HG02610 (cell line): ENCODE results near the gene MINAR1.

Experiments
- ATAC-seq: cut with Tn5 transposase; IDR thresholded peaks from one replicate; pipeline ENCODE4 v1.9.1; 2021; ENCODE audit warnings: mild to moderate bottlenecking, moderate library complexity; ENCODE audit not compliant: unreplicated experiment

The MINAR1 gene

DNA sequence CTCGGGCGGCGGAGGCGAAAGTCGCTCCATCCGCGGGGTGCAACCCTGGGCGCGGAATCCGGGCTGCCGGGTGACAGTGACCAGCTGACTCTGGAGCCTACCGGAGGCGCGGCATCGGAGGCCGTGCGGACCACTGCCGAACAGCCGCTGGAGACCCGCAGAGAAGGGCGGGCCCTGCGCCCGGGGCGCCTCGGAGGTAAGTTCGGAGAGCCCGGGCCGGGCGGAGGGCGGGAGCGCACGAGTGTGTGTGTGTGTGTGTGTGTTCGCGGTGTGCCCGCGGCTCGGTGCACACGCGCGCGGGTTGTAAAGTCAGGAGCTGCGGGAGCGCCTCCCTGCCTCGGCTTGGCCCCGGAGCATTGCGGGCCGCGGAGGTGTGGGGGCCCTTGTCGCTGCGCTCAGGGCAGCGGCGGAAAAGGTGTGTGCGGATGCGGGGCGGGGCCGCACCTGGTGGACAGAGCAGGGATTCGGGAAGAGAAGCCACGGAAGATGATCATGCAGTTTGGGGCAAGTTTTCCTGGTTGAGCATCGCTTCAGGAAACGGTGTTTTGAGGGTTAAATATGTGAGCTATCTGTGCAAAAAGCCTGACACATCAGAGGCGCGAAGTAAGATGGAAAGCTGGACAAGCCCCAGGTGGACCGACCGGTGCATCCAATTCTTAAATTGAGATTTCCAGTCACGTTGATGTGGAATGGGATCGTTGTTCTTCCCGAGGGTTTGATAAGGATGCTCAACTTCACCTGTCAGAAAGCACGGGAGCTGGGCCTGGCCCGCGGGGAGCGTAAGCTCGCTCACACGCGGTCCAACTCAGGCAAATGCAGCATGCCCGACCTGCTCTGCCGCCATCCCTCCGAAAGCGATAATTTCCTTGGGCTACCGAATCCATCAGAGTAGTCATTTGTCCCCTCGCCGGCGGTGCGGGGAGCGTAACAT lies 474 bp downstream of the MINAR1 start:
- no peak for ATAC-seq

DNA sequence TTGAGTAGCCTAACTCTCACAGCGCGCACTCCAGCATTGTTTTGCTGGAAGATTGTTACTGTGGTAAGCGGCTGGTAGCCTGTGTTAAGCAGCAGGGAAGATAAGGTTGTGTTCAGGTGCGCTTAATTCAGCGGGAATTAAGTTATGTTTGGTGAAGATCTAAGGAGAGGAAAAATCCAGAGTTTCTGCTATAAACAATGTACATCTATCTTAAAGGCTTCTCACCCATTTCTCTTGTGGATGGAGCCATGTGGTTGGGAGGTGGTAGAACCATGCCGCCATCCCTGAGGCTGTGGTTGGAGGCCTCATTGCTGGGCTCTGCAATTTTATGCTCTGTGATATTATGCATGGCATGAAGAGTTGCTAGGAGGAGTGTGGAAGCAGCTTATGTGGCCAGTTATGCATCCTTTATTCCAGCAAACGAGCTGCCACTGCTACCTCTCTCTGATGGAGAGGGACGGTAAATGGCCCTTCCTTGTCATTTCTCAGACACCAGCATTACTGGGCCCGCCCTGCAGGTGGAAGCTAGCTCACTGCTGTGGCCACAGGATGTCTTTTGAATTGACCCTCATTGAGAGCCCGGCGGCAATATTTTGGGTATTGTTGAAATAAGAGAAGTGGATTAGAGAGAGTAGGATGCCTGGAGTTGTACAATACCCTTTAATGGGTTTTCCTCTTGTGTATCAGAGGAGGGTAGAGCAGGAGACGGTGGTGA lies 1.3 kb downstream of the MINAR1 start:
- no peak for ATAC-seq

DNA sequence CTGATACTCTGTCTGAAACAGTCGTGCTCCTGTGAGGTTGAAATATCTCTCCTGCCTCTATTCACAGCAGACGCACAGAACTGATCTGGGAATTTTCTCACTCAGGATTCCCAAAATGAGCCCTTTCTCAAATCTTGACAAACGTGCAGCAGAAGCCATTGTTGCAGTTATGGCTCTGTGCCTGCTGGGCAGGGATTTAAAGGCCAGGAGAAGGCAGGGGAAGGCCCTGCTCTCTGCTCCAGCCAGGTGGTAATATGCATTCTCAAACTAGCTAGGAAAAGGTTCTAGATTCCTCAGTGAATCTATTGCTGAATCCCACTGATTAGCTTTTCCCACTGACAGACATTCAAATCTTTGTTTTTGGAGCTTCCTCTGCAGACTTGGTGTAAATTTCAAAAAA lies 2.2 kb downstream of the MINAR1 start:
- no peak for ATAC-seq

DNA sequence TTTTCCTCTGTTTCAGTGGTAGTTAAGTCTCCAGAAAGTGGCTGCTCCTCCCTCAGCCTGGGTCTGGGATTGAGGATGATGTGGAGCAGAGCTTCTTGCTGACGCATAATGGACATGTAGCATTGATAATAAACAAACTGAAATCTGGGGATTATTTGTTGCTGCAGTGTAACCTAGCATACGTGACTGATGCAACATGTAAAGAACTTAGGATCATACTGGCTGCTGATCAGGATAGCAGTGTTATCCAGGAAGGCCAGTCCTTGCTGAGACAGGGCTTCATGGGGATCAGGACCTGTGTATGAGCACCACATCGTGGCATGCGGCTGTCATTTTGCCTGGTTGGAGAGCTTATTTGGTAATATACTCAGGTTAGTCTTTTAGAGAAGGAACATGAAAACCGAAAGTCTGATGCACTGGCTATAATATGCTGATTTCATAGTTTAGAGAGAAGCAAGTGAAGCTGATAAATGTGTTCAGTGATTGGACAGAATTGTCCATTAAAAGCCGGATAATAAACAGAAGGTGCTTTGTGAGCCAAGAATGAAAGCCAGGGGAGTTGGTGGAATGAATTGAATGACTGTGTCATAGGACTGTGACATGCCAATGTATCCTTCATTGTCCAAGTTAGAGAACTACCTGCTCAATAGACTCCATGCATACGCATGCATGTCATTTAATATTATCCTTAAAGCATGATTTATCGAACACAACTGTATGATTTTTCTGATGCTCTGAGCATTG lies 4.1 kb downstream of the MINAR1 start:
- no peak for ATAC-seq

DNA sequence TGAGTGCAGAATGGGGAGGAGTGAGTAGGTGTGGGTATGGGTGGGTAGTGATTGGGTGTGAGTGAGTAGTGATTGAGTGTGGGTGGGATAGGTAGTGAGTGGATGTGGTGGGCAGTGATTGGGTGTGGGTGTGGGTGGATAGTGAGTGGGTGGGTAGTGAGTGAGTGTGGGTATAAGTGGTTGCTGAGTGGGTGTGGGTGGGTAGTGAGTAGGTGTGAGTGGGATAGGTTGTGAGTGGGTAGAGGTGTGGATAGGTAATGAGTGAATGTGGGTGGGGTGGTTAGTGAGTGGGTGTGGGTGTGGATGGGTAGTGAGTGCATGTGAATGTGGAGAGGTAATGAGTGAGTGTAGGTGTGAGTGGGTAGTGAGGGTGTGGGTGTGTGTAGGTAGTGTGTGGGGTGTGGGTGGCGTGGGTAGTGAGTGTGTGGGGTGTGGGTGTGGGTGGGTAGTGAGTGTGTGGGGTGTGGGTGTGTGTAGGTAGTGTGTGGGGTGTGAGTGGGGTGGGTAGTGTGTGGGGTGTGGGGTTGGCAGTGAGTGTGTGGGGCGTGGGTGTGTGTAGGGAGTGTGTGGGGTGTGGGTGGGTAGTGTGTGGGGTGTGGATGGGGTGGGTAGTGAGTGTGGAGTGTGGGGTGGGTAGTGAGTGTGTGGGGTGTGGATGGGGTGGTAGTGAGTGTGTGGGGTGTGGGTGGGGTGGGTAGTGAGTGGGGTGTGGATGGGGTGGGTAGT lies 5.3 kb downstream of the MINAR1 start:
- ATAC-seq = no peak

DNA sequence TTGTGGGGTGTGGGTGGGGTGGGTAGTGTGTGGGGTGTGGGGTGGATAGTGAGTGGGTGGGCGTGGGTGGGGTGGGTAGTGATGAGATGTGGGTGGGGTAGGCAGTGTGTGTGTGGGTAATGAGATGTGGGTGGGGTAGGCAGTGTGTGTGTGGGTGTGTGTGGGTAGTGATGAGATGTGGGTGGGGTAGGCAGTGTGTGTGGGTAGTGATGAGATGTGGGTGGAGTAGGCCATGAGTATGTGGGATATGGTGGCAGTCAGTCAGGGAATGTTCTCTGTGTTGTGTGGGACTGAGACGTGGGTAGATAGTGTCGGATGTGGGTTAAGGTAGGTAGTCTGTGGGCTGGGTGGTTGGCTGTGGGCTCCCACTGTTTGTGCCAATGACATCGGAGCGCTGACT lies 7.1 kb downstream of the MINAR1 start:
- no peak for ATAC-seq

DNA sequence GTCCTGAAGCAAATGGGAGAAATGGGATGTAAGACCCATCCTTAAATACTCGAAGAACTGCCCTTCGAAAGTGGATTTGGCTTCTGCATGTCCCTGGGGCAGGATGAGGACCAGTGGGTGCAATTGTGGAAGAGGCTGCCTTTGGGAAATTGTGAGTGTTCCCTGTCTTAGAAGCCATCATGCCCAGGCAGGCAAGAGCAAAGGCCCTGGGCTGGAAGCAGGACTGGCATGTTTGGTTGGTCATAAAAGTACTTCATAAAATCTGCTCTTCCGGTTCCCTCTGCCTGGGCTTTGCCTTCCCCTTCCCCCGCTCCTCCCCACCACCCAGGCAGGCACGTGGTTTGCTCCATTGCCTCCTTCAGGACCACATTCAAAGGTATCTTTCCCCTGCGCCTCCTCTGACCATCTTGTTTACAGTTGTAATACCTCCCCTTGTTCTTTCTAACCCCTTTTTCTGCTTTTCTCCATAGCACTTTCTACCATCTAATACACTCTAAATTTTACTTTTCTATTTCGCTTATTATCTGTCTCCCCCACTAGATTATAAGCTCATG lies 8.3 kb downstream of the MINAR1 start:
- no peak for ATAC-seq

DNA sequence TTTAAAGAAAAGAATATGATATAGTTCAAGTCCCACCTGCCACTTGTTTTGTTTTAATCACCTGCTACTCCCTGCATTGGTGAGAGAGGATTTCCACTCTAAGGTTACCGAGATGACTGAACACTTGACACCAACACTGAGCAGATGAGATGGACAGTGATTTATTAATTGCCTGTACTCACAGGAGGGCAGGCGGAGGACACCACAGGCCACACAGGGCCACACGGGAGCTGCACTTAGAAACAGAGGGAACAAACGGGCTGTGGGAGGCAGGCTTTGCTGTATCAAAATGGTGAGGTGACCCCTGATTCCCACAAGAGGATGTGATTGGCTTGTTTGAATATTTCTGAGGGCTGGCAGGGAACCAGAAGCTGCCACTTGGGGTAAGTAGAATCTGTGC lies 10.8 kb downstream of the MINAR1 start:
- no peak for ATAC-seq

DNA sequence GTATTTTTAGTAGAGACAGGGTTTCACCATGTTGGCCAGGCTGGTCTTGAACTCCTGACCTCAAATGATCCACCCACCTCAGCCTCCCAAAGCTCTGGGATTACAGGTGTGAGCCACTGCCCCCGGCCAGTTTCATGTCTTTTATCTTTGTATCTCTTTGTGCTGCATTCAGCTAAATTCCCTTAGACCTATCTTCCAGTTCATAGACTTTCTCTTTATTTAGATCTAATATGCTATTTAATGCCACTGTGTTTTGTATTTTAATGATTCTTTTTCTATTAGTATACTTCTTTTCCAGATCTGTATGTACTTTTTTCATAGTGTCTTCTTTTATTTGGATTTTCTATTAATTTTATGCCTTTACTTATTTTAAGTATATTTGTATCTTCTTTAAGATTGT lies 14.9 kb downstream of the MINAR1 start:
- ATAC-seq = no peak

DNA sequence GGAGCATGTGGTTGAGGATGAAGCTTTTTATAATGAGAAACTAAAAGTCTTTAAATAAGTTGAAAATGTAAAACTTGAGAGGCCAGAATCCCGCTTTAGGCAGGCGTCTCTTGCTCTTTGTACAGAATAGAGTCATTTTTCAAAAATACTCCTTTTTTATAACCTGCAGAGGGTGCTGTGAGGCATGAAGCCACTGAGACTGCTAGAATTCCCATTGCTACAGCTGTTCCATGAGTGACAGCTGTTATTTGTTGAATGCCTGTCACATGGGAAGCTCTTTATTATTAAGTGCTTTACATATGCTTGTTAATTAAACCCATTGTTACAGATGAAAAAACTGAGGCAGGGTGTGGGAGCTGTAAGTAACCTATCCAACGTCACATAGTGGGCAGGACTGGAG lies 18.5 kb downstream of the MINAR1 start:
- no peak for ATAC-seq

DNA sequence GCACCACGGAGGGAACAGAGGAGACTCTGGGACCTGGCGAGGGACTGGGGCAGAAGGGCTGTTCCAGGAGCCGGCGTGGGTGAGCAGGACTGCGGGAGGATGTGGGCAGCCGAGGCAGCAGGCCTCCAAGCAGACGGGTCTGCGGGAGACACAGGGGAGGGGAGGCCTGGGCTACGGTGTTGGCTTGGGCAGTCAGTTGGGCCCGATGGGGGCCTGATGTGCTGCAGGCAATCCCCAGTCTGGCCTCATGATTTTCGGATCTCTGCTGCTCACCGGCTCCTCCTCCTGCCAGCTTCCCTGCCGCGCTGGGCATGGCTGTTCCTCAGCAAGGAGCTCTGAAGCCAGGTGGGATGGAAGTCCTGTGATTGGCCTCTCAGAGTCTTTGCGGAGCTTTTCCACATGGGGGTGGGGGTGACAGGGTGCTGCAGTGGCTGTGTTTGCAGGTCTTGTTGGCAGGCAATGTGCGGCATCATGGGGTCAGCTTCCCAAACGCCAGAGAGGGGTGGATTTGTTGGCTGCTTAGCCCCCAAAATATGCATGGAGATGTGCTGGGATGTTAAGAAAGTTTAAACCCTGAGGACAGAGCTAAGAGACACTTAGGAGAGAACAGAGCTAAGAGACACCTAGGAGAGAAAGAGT lies 19.3 kb downstream of the MINAR1 start:
- no peak for ATAC-seq

DNA sequence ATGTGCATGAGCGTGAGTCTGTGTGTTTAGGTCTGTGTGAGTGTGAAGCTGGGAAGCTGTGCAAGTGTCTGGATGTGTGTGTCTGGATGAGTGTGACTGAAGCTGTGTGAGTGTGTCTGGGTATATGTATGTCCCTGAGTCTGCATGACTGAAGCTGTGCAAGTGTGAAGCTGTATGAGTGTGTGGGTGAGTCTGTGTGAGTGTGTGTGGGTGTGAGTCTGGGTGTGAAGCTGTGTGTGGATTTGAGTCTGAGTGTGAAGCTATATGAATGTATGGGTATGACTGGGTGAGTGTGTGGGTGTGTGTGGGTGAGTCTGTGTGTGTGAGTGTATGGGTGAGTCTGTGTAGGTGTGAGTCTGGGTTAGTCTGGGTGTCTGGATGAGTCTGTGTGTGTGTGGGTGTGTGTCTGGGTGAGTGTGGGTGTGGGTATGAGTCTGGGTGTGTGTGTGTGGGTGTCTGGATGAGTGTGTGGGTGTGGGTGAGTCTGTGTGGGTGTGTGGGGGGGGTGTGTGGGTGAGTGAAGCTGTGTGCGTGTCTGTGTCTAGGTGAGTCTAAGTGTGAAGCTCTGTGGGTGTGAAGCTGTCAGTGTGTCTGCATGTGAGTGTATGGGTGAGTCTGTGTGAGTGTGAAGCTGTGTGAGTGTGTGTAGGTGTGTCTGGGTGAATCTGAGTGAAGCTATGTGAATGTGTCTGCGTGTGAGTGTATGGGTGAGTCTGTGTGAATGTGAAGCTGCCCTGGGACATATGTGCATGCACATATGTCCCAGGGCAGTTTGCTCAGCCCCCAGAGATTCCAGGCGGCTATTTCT lies 20.3 kb downstream of the MINAR1 start:
- ATAC-seq = no peak

DNA sequence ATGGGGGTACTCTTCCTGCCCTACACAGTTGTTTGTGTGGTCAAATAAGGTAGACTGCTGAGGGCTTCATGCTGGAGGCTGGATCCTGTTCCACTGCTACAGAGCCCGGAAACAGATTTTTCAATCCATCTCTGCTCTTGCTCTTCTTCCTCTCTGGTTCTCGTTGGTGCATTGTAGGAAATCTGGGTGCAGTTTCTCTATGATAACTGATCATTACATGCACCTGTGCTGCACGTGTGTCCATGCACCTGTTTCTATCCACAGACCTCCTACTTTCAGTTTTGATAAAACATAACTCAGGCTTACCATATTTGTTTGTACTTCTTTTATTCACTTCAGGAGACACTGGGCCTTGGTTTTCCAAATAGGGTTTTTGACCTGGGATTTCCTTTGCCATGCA lies 21.3 kb downstream of the MINAR1 start:
- no peak for ATAC-seq

DNA sequence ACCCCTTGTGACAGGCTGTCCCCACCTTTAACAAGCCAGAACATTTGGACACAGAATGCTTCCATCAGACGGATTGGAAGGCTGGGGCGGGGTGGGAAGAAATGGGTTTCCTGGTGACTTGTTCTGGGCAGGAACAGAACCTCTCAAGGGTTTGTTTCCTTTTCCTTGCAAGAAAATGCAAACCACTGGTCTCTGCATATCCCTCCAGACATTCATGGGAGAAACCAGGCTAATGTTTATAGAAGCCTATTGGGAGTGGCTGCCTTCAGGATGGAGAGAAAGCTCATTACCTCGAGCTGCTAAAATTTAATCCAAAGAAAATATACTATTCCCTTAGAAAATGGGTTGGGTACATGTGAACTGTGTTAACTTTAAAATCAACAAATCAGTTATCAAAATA lies 21.9 kb downstream of the MINAR1 start:
- ATAC-seq = no peak

DNA sequence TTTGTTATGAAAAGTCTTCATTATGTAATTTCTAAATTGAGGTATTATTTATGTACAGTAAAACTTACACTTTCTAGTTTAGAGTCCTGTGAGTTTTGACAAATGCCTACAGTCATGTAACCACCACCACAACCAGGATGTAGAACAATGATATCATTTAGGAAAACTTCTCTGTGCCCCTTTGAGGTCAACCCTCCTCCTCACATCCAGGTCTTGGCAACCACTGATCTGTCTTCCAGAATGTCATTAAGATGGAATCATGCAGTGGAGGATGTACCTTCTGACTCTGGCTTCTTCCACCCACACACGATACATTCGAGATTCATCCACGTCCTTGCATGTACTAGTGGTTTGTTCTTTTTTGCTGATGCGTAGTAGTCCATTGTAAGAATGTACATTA lies 23.2 kb downstream of the MINAR1 start:
- ATAC-seq = no peak

DNA sequence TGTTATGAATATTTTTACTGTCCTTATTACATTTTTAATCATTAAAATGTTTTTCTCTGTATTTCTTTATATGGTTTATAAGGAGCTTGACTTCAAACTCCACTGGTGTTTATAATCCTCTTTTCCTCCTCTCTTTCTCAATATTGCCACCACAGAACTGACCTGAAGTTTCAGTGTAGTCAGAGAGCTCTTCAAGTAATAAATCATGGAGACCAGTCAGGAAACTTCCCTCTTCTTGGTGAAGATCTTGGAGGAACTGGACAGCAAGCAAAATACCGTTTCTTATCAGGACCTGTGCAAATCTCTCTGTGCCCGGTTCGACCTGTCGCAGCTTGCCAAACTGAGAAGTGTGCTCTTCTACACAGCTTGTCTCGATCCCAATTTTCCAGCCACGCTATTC lies 23.8 kb downstream of the MINAR1 start:
- ATAC-seq = no peak

DNA sequence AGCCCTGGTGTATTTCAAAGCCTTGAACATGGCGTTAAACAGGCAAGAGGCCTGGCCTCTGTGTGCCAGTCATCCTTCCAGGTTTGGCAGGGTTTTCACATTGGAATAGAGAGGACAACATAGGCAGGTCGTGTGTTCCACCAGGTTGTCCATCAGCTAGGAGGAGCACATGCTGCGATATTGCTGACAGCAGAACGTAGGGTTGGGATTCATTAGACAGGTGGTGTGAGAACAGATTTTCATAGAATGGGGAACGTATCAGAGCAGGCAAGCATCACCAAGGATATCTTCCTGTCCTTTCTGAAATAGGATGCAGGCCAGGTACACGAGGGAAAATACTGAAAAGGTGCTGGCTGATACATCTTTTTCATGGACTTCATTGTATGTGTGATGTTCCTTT lies 26.4 kb downstream of the MINAR1 start:
- ATAC-seq = no peak

DNA sequence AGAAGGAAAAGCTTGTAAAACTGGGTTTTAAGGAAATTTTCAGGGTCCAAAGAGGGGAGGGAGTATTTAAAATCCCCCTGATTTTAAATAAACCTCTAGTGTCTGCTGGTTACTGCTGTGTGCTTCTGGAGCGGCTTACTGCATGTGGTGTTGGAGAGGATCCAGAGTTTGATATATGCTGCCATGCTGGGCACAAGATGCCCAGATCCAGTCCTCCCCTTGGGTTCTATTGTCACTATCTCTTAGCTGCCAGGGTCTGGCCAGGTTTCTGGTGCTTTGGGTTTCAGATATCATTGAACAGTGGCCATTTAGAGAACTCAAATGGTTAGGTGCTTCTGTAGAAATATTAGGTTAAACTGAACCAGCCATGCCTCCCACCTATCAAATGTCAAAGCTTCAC lies 27.5 kb downstream of the MINAR1 start:
- ATAC-seq = no peak

DNA sequence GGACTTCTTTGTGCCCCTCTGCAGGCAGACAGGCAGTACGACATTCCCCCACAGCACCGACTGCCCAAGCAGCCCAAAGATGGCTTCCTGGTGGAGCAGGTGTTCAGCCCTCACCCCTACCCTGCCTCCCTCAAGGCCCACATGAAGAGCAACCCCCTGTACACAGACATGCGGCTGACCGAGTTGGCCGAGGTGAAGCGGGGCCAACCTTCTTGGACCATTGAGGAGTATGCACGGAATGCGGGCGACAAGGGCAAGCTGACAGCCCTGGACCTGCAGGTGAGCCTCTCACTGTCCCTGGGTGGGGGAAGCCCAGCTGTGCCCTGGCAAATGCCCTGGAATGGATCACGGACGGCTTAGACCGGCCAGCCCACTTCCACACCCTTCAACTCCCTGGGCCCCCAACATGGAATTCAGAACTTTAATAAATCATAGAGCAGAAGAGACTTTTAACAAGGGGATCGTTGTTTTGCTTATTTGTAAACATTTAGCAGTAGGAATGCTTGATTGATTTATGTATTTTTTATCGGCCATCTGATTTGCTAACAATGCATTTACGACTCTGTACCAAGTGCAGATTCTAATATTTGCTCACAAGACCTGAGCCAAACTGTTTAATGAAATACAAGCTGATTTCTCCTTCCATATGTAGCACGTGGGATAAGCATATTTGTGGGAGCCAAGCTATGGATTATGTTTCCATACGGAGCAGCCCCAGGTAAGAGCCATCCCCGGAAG lies 31.1 kb downstream of the MINAR1 start:
- no peak for ATAC-seq
